OCI-LY7 (cell line): Measurements from ENCODE around the gene PRR27. TPM values are rescaled to one million over a fixed set of nuclear protein-coding genes. Genes with fewer than 3 reads are reported as not detected.

Experiments used
- BruUV-seq: library from RNA; stranded (reverse); fragments of 400-500 nt; replicated peaks from 2 replicates; lab custom pipeline; 2021; lab: Mats Ljungman, UMichigan
- CTCF ChIA-PET: fragments of 300-600 bp; sonication (Branson Sonifier 250); formaldehyde crosslinking; loops from one replicate; lab custom pipeline; 2022; ENCODE audit warnings: antibody characterized with exemption; ENCODE audit not compliant: unreplicated experiment; lab: Charles Lee
- POLR2A ChIA-PET: fragments of 300-600 bp; sonication (Branson Sonifier 250); formaldehyde crosslinking; loops from one replicate; lab custom pipeline; 2022; ENCODE audit warnings: antibody characterized with exemption; lab: Charles Lee
- DNase-seq: peaks from one replicate; pipeline ENCODE4 v3.0.0-alpha.2; 2015; ENCODE audit warnings: low spot score
- H2AFZ ChIP-seq: fragments of 200-600 bp; sonication (generic), shearing (Covaris generic); 2 replicates; pipeline ENCODE4 v1.6.1; 2014; ENCODE audit warnings: mild to moderate bottlenecking, antibody characterized with exemption, low read length, moderate library complexity
- H3K27ac ChIP-seq: fragments of 200-600 bp; sonication (generic); 2 replicates; pipeline ENCODE4 v1.5.1; 2014; ENCODE audit warnings: mixed run types, low read depth, mild to moderate bottlenecking, moderate library complexity, low read length, inconsistent platforms; ENCODE audit not compliant: poor library complexity, severe bottlenecking
- H3K36me3 ChIP-seq: fragments of 200-600 bp; sonication (generic); 2 replicates; pipeline ENCODE4 v1.6.1; 2014; ENCODE audit warnings: mild to moderate bottlenecking, antibody characterized with exemption, low read length, moderate library complexity, mixed read lengths; ENCODE audit not compliant: insufficient read depth
- H3K4me1 ChIP-seq: fragments of 200-600 bp; sonication (generic); 2 replicates; pipeline ENCODE4 v1.5.1; 2014; ENCODE audit warnings: mild to moderate bottlenecking, low read length; ENCODE audit not compliant: insufficient read depth, poor library complexity, severe bottlenecking
- H3K4me2 ChIP-seq: fragments of 200-600 bp; sonication (generic); 2 replicates; pipeline ENCODE4 v1.6.1; 2014; ENCODE audit warnings: mild to moderate bottlenecking, low read length
- H3K4me3 ChIP-seq: fragments of 200-600 bp; sonication (generic); 2 replicates; pipeline ENCODE4 v1.5.1; 2014; ENCODE audit warnings: mild to moderate bottlenecking, low read depth, low read length; ENCODE audit not compliant: poor library complexity, severe bottlenecking
- H3K79me2 ChIP-seq: fragments of 200-600 bp; sonication (generic); 2 replicates; pipeline ENCODE4 v1.6.1; 2016; ENCODE audit warnings: low read depth, mild to moderate bottlenecking, low read length, moderate library complexity, mixed read lengths; ENCODE audit not compliant: insufficient read depth
- H3K9me2 ChIP-seq: fragments of 200-600 bp; sonication (generic); 2 replicates; pipeline ENCODE4 v1.6.1; 2016; ENCODE audit warnings: mild to moderate bottlenecking, low read length, mixed read lengths; ENCODE audit not compliant: insufficient read depth
- H3K9me3 ChIP-seq: fragments of 200-600 bp; sonication (generic); 2 replicates; pipeline ENCODE4 v1.6.1; 2014; ENCODE audit warnings: mild to moderate bottlenecking, mixed run types, low read length, mixed read lengths
- H4K20me1 ChIP-seq: fragments of 200-600 bp; sonication (generic); 2 replicates; pipeline ENCODE4 v1.6.1; 2014; ENCODE audit warnings: mild to moderate bottlenecking, antibody characterized with exemption, low read length, moderate library complexity, mixed read lengths; ENCODE audit not compliant: insufficient read depth
- CTCF ChIP-seq: fragments of 200-600 bp; sonication (generic); conservative IDR thresholded peaks from 2 replicates; pipeline ENCODE4 v1.5.1; 2014; ENCODE audit warnings: mild to moderate bottlenecking, antibody characterized with exemption, low read length, moderate library complexity, mixed read lengths
- EZH2phosphoT487 ChIP-seq: fragments of 200-600 bp; sonication (generic); IDR thresholded peaks from 2 replicates; pipeline ENCODE4 v1.6.1; 2018; ENCODE audit warnings: low read depth, borderline replicate concordance, mild to moderate bottlenecking, mixed run types, antibody characterized with exemption, low read length, moderate library complexity, mixed read lengths
- intact Hi-C: fragments of 100-400 bp; cut with micrococcal nuclease; formaldehyde crosslinking; loops from one replicate; pipeline ENCODE4 v1.10.0; 2022; ENCODE audit not compliant: unreplicated experiment
- total RNA-seq, 2 experiments: library from RNA; depleted of rRNA in 1 of 2; stranded (reverse); fragments of >200 nt in 1 of 2; shearing (Covaris generic) in 1 of 2; gene quantifications; 2 replicates each; pipeline ENCODE4 v1.2.3, GENCODE V29; 2014 to 2022

The PRR27 gene
- total RNA-seq, 2 experiments from 2014 or later = not detected

DNA sequence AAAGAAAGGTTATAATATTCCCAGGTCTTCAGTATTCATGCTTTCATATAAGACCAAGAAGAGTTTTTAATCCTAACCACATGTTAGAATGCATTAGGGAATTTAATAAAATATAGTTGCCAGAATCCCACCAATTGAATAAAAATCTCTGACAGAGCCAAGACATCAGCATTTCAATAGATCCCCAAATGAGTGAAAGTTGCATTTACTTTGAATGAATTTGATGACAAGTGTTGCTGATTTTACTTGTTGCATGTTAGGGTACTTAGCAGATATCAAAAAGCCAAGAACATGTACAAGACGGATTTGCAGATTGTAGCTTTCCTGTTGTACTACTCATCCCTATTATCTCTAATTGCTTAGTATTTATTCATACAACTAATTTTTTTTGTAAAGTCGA, 39.9 kb upstream of the PRR27 start:
- no peak overlapping the region for H3K4me2 ChIP-seq
- H3K36me3 ChIP-seq = no peaks in the 10 kb centered on the region
- H3K9me2 ChIP-seq = no peaks in the 10 kb centered on the region
- ChIA-PET POLR2A (no interaction called here), CTCF (no interaction called here)
- no peaks in the 10 kb centered on the region for H3K79me2 ChIP-seq
- H3K9me3 ChIP-seq = no peaks in the 10 kb centered on the region
- H2AFZ ChIP-seq = no peak overlapping the region
- intact Hi-C loops = no loop called here
- BruUV-seq = no TSS peak
- TF ChIP-seq EZH2phosphoT487 = no peak
- TF ChIP-seq CTCF = no peak
- no peaks in the 10 kb centered on the region for H3K4me1 ChIP-seq
- no peak for DNase-seq
- H3K4me3 ChIP-seq = no peak overlapping the region
- no peak overlapping the region for H3K27ac ChIP-seq
- no peaks in the 10 kb centered on the region for H4K20me1 ChIP-seq

DNA sequence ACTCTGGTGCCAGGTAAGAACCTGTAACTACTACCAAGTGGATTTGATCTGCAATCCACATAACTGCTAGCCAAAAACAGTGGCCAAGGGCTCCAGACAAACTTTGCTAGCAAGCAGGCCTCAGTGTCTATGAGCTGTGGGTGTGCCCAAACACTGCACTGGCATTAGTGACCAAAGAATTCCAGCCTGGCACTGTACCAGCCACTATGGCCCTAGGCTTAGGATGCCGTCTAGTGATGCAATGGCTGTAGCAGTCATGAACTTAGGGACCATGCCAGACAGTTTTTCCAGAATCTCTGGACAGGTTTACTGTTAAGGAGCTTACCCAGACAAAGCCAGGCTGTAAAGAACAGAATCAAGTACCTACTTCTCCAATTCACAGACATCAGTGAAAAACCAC, 33.7 kb upstream of the PRR27 start:
- no peaks in the 10 kb centered on the region for H3K4me1 ChIP-seq
- no peaks in the 10 kb centered on the region for H3K36me3 ChIP-seq
- no peak overlapping the region for H3K4me3 ChIP-seq
- no peak overlapping the region for H3K27ac ChIP-seq
- ChIA-PET CTCF (no interaction called here), POLR2A (interaction anchor here (0.8 kb wide), 1 partner anchor 12 kb away, joined by 3 read pairs; no protein-coding TSS in a partner anchor)
- H4K20me1 ChIP-seq = no peaks in the 10 kb centered on the region
- no peaks in the 10 kb centered on the region for H3K9me3 ChIP-seq
- no TSS peak for BruUV-seq
- H3K4me2 ChIP-seq = no peak overlapping the region
- no peaks in the 10 kb centered on the region for H3K79me2 ChIP-seq
- no peaks in the 10 kb centered on the region for H3K9me2 ChIP-seq
- no peak overlapping the region for H2AFZ ChIP-seq
- intact Hi-C loops = no loop called here
- no peak for DNase-seq
- no peak for TF ChIP-seq EZH2phosphoT487
- no peak for TF ChIP-seq CTCF

DNA sequence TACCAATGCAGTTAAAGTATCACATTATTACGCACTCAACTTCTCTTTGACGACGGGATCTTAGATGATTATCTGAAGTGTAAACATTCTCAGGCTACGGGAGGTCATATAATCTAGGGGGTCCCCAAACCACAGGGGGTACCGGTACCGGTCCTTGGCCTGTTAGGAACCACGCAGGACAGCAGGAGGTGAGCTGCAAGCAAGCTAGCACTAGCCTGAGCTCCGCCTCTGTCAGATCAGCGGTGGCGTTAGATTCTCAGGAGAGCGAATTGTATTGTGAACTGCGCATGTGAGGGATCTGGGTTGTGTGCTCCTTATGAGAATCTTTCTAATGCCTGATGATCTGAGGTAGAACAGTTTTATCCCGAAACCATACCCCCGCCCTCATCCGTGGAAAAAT, 20.6 kb upstream of the PRR27 start:
- Histone ChIP-seq H3K36me3 (no peaks in the 10 kb centered on the region), H3K4me2 (no peak overlapping the region), H3K9me3 (no peaks in the 10 kb centered on the region), H3K79me2 (no peaks in the 10 kb centered on the region), H3K4me3 (no peak overlapping the region), H3K4me1 (no peaks in the 10 kb centered on the region), H3K27ac (no peak overlapping the region), H3K9me2 (no peaks in the 10 kb centered on the region), H4K20me1 (no peaks in the 10 kb centered on the region), H2AFZ (no peak overlapping the region)
- intact Hi-C loops = no loop called here
- CTCF ChIA-PET = no interaction called here
- POLR2A ChIA-PET = no interaction called here
- no peak for TF ChIP-seq EZH2phosphoT487
- no peak for TF ChIP-seq CTCF
- BruUV-seq = no TSS peak
- no peak for DNase-seq
